Skeletal muscle satellite cell (primary cell): ENCODE measurements around the gene TBC1D21.

ENCODE experiments used
- H3K27me3 ChIP-seq: 2 replicates; pipeline ENCODE4 v1.7.0; 2013; ENCODE audit warnings: low read length; ENCODE audit not compliant: control insufficient read depth, insufficient read depth
- H3K36me3 ChIP-seq: 2 replicates; pipeline ENCODE4 v1.7.0; 2013; ENCODE audit warnings: mild to moderate bottlenecking, control low read depth, low read length; ENCODE audit not compliant: insufficient read depth
- H3K4me1 ChIP-seq: 2 replicates; pipeline ENCODE4 v1.7.0; 2013; ENCODE audit warnings: low read length; ENCODE audit not compliant: control insufficient read depth, insufficient read depth
- H3K4me2 ChIP-seq: 2 replicates; pipeline ENCODE4 v1.7.0; 2013; ENCODE audit warnings: mild to moderate bottlenecking, low read length
- H3K4me3 ChIP-seq: 2 replicates; pipeline ENCODE4 v1.7.0; 2013; ENCODE audit warnings: low read length
- H3K9ac ChIP-seq: 2 replicates; pipeline ENCODE4 v1.7.0; 2013; ENCODE audit warnings: mild to moderate bottlenecking, low read depth, low read length, moderate library complexity
- H3K9me3 ChIP-seq: replicated peaks from 2 replicates; pipeline ENCODE4 v1.7.0; 2013; ENCODE audit warnings: mild to moderate bottlenecking, control low read depth, low read length

Gene TBC1D21

GRCh38 chr15:73892446-73893226 lies 19.3 kb downstream of the TBC1D21 start:
- Histone ChIP-seq H3K4me1 (peaks cover 10% of the 10 kb centered on the region), H3K4me2 (no peak overlapping the region), H3K27me3 (peaks cover 27% of the 10 kb centered on the region), H3K36me3 (no peaks in the 10 kb centered on the region), H3K4me3 (no peak overlapping the region), H3K9ac (no peak overlapping the region), H3K9me3 (no peaks in the 10 kb centered on the region)

- Histone ChIP-seq H3K27me3 (peaks cover 20% of the 10 kb centered on the region), H3K4me3 (no peak overlapping the region), H3K4me1 (peaks cover 20% of the 10 kb centered on the region), H3K9me3 (no peaks in the 10 kb centered on the region), H3K36me3 (no peaks in the 10 kb centered on the region), H3K9ac (no peak overlapping the region), H3K4me2 (no peak overlapping the region)
Observed at GRCh38 chr15:73894133-73894814, 20.9 kb downstream of the TBC1D21 start.

- H3K9ac ChIP-seq, result peak overlapping the region; percentile 15
Observed at GRCh38 chr15:73897441-73898261, 24.3 kb downstream of the TBC1D21 start.

GRCh38 chr15:73899197-73900094 lies 26.1 kb downstream of the TBC1D21 start:
- H3K36me3 ChIP-seq, result no peaks in the 10 kb centered on the region
- no peak overlapping the region for H3K4me3 ChIP-seq
- H3K4me1 ChIP-seq, result peaks cover 32% of the 10 kb centered on the region
- H3K9ac ChIP-seq, result no peak overlapping the region
- no peaks in the 10 kb centered on the region for H3K27me3 ChIP-seq
- no peaks in the 10 kb centered on the region for H3K9me3 ChIP-seq
- peak overlapping the region; percentile 21 for H3K4me2 ChIP-seq

More at GRCh38 chr15:73897441-73898261, 24.3 kb downstream of the TBC1D21 start:
- Histone ChIP-seq H3K27me3 (no peaks in the 10 kb centered on the region), H3K9me3 (no peaks in the 10 kb centered on the region), H3K36me3 (no peaks in the 10 kb centered on the region), H3K4me3 (peak overlapping the region; percentile 18), H3K4me1 (peaks cover 32% of the 10 kb centered on the region), H3K4me2 (peak overlapping the region; percentile 63)

GRCh38 chr15:73900095-73900712 lies 26.8 kb downstream of the TBC1D21 start:
- H3K4me3 ChIP-seq, result no peak overlapping the region
- H3K9me3 ChIP-seq, result no peaks in the 10 kb centered on the region
- H3K36me3 ChIP-seq, result no peaks in the 10 kb centered on the region
- H3K9ac ChIP-seq, result no peak overlapping the region
- peak overlapping the region; percentile 21 for H3K4me2 ChIP-seq
- H3K4me1 ChIP-seq, result peaks cover 32% of the 10 kb centered on the region
- H3K27me3 ChIP-seq, result no peaks in the 10 kb centered on the region

- Histone ChIP-seq H3K4me3 (no peak overlapping the region), H3K9me3 (no peaks in the 10 kb centered on the region), H3K4me1 (peaks cover 32% of the 10 kb centered on the region), H3K36me3 (no peaks in the 10 kb centered on the region), H3K9ac (no peak overlapping the region), H3K27me3 (no peaks in the 10 kb centered on the region), H3K4me2 (no peak overlapping the region)
Observed at GRCh38 chr15:73901126-73901810, 27.9 kb downstream of the TBC1D21 start.

GRCh38 chr15:73902121-73903020 lies 29.0 kb downstream of the TBC1D21 start:
- Histone ChIP-seq H3K4me3 (no peak overlapping the region), H3K36me3 (peaks cover 1% of the 10 kb centered on the region), H3K9ac (no peak overlapping the region), H3K27me3 (no peaks in the 10 kb centered on the region), H3K4me2 (no peak overlapping the region), H3K9me3 (no peaks in the 10 kb centered on the region), H3K4me1 (peaks cover 32% of the 10 kb centered on the region)

- Histone ChIP-seq H3K4me3 (no peak overlapping the region), H3K4me2 (no peak overlapping the region), H3K9ac (no peak overlapping the region), H3K4me1 (peaks cover 20% of the 10 kb centered on the region), H3K9me3 (no peaks in the 10 kb centered on the region), H3K36me3 (peaks cover 5% of the 10 kb centered on the region), H3K27me3 (no peaks in the 10 kb centered on the region)
Observed at GRCh38 chr15:73904026-73904815, 30.9 kb downstream of the TBC1D21 start.

- Histone ChIP-seq H3K4me1 (peaks cover 9% of the 10 kb centered on the region), H3K27me3 (no peaks in the 10 kb centered on the region), H3K4me2 (no peak overlapping the region), H3K9me3 (no peaks in the 10 kb centered on the region), H3K36me3 (peaks cover 6% of the 10 kb centered on the region), H3K9ac (no peak overlapping the region), H3K4me3 (no peak overlapping the region)
Observed at GRCh38 chr15:73905225-73905827, 32.0 kb downstream of the TBC1D21 start.
